ENCODE data around the gene WEE2.

WEE2 gene

GRCh38 chr7:141691961-141692360 lies 16.2 kb upstream of the WEE2 start:
- DNase-seq, result no peak

DNA sequence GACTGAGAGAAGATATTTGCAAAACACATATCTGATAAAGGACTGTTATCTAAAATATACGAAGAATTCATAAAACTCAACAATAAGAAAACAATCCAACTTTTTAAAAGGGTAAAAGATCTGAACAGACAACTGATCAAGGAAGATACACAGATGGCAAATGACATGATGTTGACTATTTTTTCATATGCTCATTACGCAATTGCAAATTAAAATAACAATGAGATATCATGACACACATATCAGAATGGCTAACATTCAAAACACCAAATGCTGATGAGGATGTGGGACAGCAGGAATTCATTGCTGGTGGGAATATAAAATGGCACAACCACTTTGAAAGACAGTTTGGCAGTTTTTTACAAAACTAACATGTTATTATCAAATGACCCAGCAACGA lies 15.1 kb upstream of the WEE2 start:
- no peak for DNase-seq

DNA sequence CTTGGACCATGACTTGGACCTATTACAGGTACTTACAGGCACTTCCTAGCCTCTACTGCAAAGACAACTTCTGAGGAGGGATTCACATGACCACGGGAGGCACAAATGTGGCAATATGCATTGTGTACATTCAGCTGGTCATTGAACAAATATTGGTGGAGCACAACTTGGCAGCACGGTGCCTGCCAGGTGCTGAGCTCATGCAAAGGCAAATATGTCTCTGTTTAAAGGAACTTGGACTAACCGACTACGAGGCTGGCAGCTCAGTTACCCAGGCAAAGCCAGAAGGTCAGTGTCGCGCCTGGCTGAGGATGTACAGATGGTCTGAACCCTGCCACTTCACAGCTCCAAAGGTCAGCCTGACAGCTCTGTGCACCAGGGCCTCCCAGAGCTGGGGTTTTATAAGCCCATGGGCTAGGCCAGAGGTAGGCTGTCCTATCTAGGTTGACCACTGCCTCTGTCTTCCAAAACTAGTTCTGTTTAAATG lies 12.3 kb upstream of the WEE2 start:
- DNase-seq, result no peak

GRCh38 chr7:141696348-141696747 lies 11.8 kb upstream of the WEE2 start:
- DNase-seq, result no peak

DNA sequence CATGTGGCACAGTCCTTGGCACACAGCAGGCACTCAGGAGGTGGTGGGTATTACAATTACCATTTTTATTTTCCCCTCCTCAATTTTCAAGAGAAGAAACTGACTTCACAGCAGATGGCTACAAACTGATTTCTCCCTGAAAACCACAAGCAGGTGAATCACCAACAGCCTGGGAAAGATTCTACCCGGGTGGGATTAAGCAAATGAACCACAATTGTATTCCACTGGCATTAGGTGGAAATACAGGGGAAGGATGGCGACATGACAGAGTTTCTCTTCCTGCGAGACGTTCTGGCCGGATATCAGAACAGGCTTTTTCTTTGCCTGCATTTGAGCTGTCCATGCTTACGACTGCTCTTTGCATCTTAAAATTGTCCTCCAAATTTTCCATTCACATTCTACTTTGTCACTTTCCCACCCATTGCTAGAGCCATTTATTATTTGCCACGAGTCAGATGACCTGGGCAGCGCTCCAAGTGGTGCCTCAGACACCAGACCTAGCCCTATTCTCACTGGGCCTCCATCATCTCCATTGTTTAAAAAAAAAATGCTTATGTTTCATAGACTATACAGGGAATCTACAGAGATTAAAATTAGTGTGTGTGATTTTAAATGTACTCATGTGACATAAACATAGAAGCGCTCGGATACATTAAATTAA lies 10.8 kb upstream of the WEE2 start:
- no peak for DNase-seq

- DNase-seq, result no peak
Observed at GRCh38 chr7:141698247-141699015, 9.7 kb upstream of the WEE2 start.

- no peak for DNase-seq
Observed at GRCh38 chr7:141699860-141700259, 8.3 kb upstream of the WEE2 start.

- DNase-seq, result no peak
Observed at GRCh38 chr7:141700296-141700847, 7.8 kb upstream of the WEE2 start.

- no peak for DNase-seq
Observed at GRCh38 chr7:141700848-141701371, 7.2 kb upstream of the WEE2 start.

- no peak for DNase-seq
Observed at GRCh38 chr7:141701489-141702046, 6.6 kb upstream of the WEE2 start.

DNA sequence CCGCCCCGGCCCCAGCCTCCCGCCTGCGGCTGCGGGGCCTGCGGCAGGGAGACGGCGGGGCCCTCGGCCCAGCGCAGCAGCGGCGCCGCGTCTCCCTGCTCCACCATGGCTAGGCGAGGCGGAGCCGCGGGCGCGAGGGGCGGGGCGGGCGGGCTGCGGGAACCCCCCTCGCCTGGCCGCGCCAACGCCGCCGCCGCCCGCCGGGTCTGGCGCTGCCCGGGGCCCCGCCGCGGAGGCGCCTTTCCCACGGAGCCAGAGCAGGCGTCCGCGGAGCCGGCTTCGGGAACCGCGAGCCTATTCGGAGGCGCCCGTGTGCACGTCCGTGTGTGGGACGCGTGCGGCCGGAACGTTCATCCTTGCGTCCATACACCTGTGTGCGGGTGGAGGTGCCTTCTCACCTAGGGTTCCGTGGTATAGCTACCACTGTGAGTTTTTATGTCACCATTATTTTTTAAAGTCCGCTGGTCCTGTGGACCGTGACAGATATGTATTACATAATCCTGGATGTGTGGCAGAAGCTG lies 6.0 kb upstream of the WEE2 start, which contains the start of gene DENND11:
Gene DENND11 (minus strand): TSS at position 120 of the 521 bp plus-strand sequence. CDS start 13 bp downstream, at position 107.
- no peak for DNase-seq

DNA sequence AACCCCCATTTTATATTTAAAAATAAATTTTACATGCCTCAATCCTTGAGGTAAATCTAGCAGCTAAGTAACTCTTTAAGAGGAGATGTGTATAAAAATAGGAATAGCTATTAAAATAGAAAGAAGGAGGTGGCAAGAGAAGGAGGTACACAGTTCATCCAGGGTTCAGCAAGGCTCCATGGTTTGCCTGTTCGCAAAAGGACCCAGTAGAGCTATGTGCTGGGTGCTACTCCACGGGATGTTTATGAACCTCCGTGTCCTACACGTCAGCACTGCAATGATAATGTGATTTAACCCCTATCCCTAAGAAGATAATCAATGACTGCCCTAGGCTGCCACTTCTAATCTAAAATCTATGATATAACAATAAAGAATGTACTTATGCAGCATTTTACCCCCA lies 5.3 kb upstream of the WEE2 start:
- no peak for DNase-seq

DNA sequence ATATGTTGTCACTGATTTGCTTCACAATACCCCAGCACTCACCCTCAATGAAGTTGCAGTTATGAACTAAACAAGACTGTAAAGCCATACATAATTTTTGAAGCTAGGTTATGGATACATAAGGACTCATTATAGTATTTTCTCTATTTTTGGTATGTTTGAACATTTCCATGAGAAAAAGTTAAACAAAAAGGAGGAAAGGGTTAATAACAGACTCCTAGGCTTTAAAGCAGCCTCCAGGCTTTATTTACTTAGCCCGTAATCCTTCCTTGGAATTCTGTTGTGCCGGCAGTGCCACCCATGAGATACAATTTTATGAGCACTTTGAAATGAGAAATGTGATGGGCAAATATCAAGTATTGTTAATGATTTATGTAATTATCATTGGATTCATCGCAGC lies 4.0 kb upstream of the WEE2 start:
- no peak for DNase-seq

DNA sequence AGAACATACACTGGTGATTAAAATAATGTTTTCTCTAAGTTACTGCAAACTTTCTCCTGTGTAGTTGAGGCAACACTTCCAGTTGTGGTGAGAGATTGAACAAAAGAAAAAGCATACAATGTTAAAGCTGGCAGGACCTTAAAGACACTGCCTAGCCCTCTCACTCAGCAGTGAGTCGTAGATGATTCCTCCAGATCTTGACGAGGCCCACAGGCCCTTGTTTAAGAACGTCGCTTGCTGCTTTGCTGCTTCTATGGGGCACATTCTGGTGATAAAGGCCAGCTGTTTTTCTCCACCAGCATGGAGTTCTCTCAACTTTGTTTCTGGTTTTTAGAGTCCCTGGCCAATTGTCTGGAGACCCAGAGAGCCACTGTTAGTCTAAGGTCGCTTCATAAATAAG lies 3.4 kb upstream of the WEE2 start:
- no peak for DNase-seq

DNA sequence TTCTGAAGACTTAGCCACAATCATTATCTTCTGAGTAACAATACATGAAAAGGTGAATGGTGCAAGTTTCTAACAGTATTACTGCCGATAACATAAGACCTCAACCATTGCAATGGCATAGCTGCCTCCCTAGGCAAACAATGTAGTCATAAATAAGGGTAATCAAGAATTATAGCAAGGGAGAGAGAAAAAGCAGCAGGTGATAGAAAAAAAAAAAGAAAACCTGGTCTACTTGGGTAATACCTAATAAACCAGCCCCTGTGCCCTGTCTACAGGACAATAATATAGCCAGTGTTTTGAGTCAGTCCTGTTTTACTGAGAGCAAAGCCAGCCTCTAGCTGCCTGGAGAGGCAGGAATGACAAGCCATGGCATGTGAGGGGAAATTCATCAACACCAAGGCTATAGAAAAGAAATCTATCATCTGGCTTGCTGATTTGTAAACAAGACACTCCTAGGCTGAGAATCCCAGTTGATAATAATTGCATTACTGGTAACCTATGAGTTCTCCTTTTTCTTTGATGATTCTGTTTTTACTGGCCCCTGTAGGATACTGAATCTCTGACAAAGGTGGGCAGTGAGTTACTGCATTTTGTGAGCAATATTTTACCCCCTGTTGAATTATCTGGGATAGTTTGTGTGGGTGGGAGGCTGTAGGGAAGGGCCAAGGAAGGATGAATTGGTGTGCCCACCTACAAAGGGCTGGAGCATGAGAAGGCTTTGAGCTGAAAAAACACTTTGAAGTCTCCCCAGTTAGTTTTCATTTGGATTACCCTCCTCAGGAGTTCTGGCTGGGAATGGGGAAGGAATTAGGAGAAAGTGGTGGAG lies 1.7 kb upstream of the WEE2 start:
- no peak for DNase-seq

DNA sequence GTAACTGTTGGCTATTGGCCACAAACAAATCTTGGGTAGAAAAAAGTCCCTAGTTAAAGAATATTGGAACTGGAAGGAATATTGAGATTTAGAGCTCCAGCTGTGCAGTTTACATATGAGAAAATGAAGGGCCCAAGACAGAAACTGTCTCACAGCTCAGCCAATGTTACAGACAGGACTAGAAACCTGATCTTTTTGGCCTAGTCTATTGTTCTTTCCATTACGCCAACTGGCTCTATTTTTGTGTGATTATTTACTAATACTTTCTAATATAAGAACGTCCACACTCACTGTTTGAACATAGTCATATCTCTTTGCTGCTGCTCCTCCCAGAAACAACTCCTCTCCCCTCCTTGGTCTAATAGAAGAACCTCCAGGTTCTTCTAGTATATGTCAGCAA lies 1.2 kb downstream of the WEE2 start:
- no peak for DNase-seq

DNA sequence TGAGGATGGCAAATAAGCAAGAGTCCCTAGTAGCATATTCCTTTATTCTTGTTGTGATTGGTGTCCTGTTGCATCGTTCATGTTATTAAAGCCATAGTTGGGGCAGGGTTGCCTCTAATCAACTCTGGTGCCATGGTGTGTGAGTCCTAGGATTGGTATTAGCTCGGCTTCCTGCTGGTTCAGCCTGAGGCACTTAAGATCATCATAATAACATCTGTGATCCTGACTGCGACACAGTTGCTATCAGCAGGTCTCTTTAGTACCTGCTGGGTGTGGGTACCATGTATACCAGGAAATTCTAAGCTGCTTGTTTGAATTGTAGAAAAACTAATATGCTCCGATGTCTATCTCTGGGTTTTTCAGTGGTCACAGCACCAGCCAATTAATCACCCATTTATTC lies 1.6 kb downstream of the WEE2 start:
- no peak for DNase-seq

DNA sequence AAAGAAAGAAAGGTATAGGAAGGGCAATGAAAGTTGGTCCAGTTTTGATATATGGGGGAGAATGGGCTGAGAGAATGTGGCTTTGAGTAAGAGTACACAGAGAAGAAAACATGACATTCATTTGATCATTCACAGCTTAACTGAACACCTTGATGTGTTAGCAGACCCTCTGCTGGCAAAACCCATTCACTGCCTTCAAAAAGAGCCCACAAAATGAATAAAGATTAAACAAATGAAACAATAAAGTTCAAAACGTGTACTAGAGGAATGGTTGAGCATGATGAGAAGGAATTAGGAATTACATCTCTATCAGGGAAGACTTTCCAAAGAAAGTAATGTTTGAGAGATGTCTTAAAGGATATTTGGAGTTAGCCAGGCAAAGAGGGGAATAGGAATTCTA lies 2.1 kb downstream of the WEE2 start:
- no peak for DNase-seq

DNA sequence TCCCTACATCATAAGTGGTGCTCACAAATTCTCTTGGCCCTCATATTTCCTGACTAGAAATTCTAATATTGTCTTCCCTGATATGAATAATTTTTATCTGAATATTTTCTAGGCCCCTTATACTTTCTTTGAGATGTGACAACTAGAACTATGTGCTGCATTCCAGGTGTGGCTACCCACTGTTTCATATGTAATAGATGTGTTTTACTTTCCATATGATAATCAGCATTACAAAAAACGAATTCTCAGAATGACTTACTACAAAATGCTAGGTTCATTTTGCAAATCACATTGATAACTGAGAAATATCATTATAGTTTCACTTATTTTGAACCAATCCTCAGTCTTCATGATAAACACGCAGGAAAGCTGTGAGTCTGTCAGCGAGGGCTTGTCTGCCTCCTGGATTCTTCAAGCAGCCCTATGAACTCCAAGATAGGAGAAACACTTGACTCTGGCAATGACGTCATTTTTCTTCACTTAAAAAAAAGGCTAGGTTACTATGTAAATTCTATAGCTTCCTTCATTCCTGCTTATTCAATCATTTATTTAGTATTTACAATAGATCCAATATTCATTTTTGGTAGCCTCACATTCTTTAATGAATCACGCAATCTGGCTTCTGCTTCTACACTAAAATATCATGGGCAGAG lies 4.6 kb downstream of the WEE2 start:
- no peak for DNase-seq

DNA sequence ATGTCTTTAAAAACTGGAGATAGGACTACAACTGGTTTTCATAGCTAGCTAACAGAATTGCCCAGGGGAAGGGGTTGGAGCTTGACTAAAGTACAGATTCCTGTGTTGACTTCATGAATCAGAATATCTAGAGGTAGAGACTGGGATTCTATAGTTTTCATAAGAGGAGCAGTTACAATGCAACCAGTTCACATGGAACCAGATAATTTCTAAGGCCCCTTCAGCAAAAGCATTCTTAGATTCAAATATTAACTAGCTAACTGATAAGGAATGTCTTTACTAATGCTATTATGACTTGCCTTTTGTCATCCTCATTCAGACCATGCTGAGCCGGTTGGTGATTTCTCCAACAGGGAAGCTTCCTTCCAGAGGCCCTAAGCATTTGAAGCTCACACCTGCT lies 5.7 kb downstream of the WEE2 start:
- DNase-seq, result no peak

- no peak for DNase-seq
Observed at GRCh38 chr7:141714571-141714970, 6.4 kb downstream of the WEE2 start.

- DNase-seq, result no peak
Observed at GRCh38 chr7:141715018-141715417, 6.9 kb downstream of the WEE2 start.

Data from KG1 (cell line).